ENCODE measurements around the gene RELA. TPM values are rescaled to one million over a fixed set of nuclear protein-coding genes. Genes with fewer than 3 reads are reported as not detected.

The RELA gene
- total RNA-seq, 2 experiments from 2014 or later: 48.0 to 78.9 TPM

- Histone ChIP-seq H3K4me1 (ENCODE audit: insufficient read depth, low read length, poor library complexity, severe bottlenecking) (peaks cover 14% of the 10 kb centered on the region), H3K9me2 (ENCODE audit: insufficient read depth, low read length) (no peaks in the 10 kb centered on the region), H3K36me3 (ENCODE audit: insufficient read depth, low read length) (peaks cover 88% of the 10 kb centered on the region), H3K79me2 (ENCODE audit: insufficient read depth, low read depth, low read length) (no peaks in the 10 kb centered on the region), H3K4me3 (ENCODE audit: low read depth, low read length, poor library complexity, severe bottlenecking) (no peak overlapping the region), H3K27ac (ENCODE audit: low read depth, low read length, poor library complexity, severe bottlenecking) (no peak overlapping the region), H2AFZ (ENCODE audit: low read length) (no peak overlapping the region), H3K4me2 (ENCODE audit: low read length) (no peak overlapping the region), H3K9me3 (ENCODE audit: low read length) (no peaks in the 10 kb centered on the region), H4K20me1 (ENCODE audit: insufficient read depth, low read length) (no peaks in the 10 kb centered on the region)
- CTCF ChIA-PET (ENCODE audit: unreplicated experiment): no interaction called here
- POLR2A ChIA-PET: no interaction called here
- no peak for DNase-seq (ENCODE audit: low spot score)
- TF ChIP-seq CTCF (conservative IDR thresholded peaks at IDR 0.05; ENCODE audit: low read length) (no peak), EZH2phosphoT487 (IDR thresholded peaks at IDR 0.05; ENCODE audit: borderline replicate concordance, low read depth, low read length) (no peak)
- intact Hi-C loops (cut with micrococcal nuclease; ENCODE audit: unreplicated experiment): no loop called here
- no TSS peak for BruUV-seq (replicated peaks)
Observed at GRCh38 chr11:65633390-65634108, 29.2 kb downstream of the RELA start.

GRCh38 chr11:65630215-65630614 lies 32.5 kb downstream of the RELA start:
- intact Hi-C loops (cut with micrococcal nuclease; ENCODE audit: unreplicated experiment): no loop called here
- TF ChIP-seq CTCF (conservative IDR thresholded peaks at IDR 0.05; ENCODE audit: low read length) (no peak), EZH2phosphoT487 (IDR thresholded peaks at IDR 0.05; ENCODE audit: borderline replicate concordance, low read depth, low read length) (no peak)
- H3K36me3 ChIP-seq (ENCODE audit: insufficient read depth, low read length): peaks cover 96% of the 10 kb centered on the region
- no peak overlapping the region for H3K27ac ChIP-seq (ENCODE audit: low read depth, low read length, poor library complexity, severe bottlenecking)
- H3K4me3 ChIP-seq (ENCODE audit: low read depth, low read length, poor library complexity, severe bottlenecking): no peak overlapping the region
- H3K9me2 ChIP-seq (ENCODE audit: insufficient read depth, low read length): no peaks in the 10 kb centered on the region
- H3K9me3 ChIP-seq (ENCODE audit: low read length): no peaks in the 10 kb centered on the region
- no peak overlapping the region for H3K4me2 ChIP-seq (ENCODE audit: low read length)
- no peaks in the 10 kb centered on the region for H3K79me2 ChIP-seq (ENCODE audit: insufficient read depth, low read depth, low read length)
- BruUV-seq (replicated peaks): no TSS peak
- CTCF ChIA-PET (ENCODE audit: unreplicated experiment): no interaction called here
- H3K4me1 ChIP-seq (ENCODE audit: insufficient read depth, low read length, poor library complexity, severe bottlenecking): no peaks in the 10 kb centered on the region
- no peak for DNase-seq (ENCODE audit: low spot score)
- no peak overlapping the region for H2AFZ ChIP-seq (ENCODE audit: low read length)
- POLR2A ChIA-PET: no interaction called here
- H4K20me1 ChIP-seq (ENCODE audit: insufficient read depth, low read length): no peaks in the 10 kb centered on the region

- ChIA-PET POLR2A (no interaction called here), CTCF (ENCODE audit: unreplicated experiment) (no interaction called here)
- no peaks in the 10 kb centered on the region for H3K79me2 ChIP-seq (ENCODE audit: insufficient read depth, low read depth, low read length)
- H3K4me2 ChIP-seq (ENCODE audit: low read length): no peak overlapping the region
- no peaks in the 10 kb centered on the region for H3K9me2 ChIP-seq (ENCODE audit: insufficient read depth, low read length)
- H3K9me3 ChIP-seq (ENCODE audit: low read length): no peaks in the 10 kb centered on the region
- no peak overlapping the region for H3K4me3 ChIP-seq (ENCODE audit: low read depth, low read length, poor library complexity, severe bottlenecking)
- DNase-seq (ENCODE audit: low spot score): no peak
- H3K4me1 ChIP-seq (ENCODE audit: insufficient read depth, low read length, poor library complexity, severe bottlenecking): no peaks in the 10 kb centered on the region
- no peaks in the 10 kb centered on the region for H4K20me1 ChIP-seq (ENCODE audit: insufficient read depth, low read length)
- no TSS peak for BruUV-seq (replicated peaks)
- no peak overlapping the region for H3K27ac ChIP-seq (ENCODE audit: low read depth, low read length, poor library complexity, severe bottlenecking)
- intact Hi-C loops (cut with micrococcal nuclease; ENCODE audit: unreplicated experiment): loop anchor here (5.0 kb wide), 1 partner anchor 78 kb away; no protein-coding TSS in a partner anchor
- TF ChIP-seq CTCF (conservative IDR thresholded peaks at IDR 0.05; ENCODE audit: low read length): no peak
- no peak for TF ChIP-seq EZH2phosphoT487 (IDR thresholded peaks at IDR 0.05; ENCODE audit: borderline replicate concordance, low read depth, low read length)
- no peak overlapping the region for H2AFZ ChIP-seq (ENCODE audit: low read length)
- peaks cover 96% of the 10 kb centered on the region for H3K36me3 ChIP-seq (ENCODE audit: insufficient read depth, low read length)
Observed at GRCh38 chr11:65629579-65629978, 33.1 kb downstream of the RELA start.

All from OCI-LY7 (cell line).